ENCODE data around the gene GREB1L. TPM values are rescaled to one million over a fixed set of nuclear protein-coding genes. Genes with fewer than 3 reads are reported as not detected.
"Not testable (repeated sequence)": the region's sequence is repeated elsewhere in the genome, so short reads cannot be mapped to it uniquely, and the experiment has no call there.

The GREB1L gene
- total RNA-seq, 2 experiments from 2014 or later: not detected

GRCh38 chr18:21309248-21309647, 67.2 kb downstream of the GREB1L start:
- DNase-seq (no peak), ATAC-seq (no peak)
- Mint-ChIP-seq H3K27me3 (peaks cover 16% of the 10 kb centered on the region), H3K36me3 (ENCODE audit: low read depth) (no peaks in the 10 kb centered on the region), H3K4me1 (no peaks in the 10 kb centered on the region), H3K9me3 (ENCODE audit: low read depth) (no peaks in the 10 kb centered on the region), H3K27ac (no peak overlapping the region), H3K4me3 (no peak overlapping the region)
- POLR2A ChIA-PET: no interaction called here
- intact Hi-C loops (cut with DNase I, micrococcal nuclease): no loop called here
- CTCF ChIA-PET: no interaction called here

DNA sequence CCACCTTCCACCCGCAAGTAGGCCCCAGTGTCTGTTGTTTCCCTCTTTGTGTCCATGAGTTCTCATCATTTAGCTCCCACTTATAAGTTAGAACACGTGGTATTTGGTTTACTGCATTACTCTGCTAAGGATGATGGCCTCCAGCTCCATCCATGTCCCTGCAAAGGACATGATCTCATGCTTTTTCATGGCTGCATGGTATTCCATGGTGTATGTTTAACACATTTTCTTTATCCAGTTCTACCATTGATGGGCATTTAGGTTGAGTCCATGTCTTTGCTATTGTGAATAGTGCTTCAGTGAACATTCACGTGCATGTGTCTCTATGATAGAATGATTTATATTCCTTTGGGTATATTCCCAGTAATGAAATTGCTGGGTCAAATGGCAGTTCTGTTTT, 69.9 kb downstream of the GREB1L start:
- ATAC-seq; POLR2A ChIA-PET; H3K4me3 Mint-ChIP-seq; CTCF ChIA-PET; H3K27ac Mint-ChIP-seq; H3K4me1 Mint-ChIP-seq; intact Hi-C loops (cut with DNase I, micrococcal nuclease); DNase-seq; H3K36me3 Mint-ChIP-seq (ENCODE audit: low read depth); H3K9me3 Mint-ChIP-seq (ENCODE audit: low read depth): not testable (repeated sequence)
- peaks cover 10% of the 10 kb centered on the region for H3K27me3 Mint-ChIP-seq

DNA sequence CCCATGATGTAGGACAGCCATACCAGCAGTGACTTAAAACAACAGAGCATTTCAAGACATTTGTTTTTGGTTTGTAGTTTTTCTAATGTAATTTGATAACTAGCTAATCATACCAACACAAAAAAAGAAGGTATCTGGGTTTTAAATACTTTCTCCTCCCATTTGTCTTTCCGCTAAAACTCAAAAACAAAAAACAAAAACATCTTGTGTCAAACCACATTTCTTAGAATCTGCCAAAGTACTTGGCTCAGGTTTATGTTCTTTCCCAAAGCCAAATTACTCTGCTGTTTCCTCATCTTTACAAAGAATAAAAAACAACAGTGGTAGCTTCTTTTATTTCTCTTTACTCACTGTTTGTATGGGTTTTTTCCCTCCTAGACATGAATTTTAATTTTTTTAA, 71.5 kb downstream of the GREB1L start:
- H3K27ac Mint-ChIP-seq: no peak overlapping the region
- ATAC-seq: no peak
- CTCF ChIA-PET: interaction anchor here (0.8 kb wide), 1 partner anchor 26 kb away, joined by 3 read pairs; no protein-coding TSS in a partner anchor

GRCh38 chr18:21314724-21315123, 72.7 kb downstream of the GREB1L start:
- H3K4me3 Mint-ChIP-seq: no peak overlapping the region
- no peaks in the 10 kb centered on the region for H3K36me3 Mint-ChIP-seq (ENCODE audit: low read depth)
- CTCF ChIA-PET: no interaction called here
- POLR2A ChIA-PET: interaction anchor here (0.6 kb wide), 1 partner anchor 183 kb away, joined by 3 read pairs; no protein-coding TSS in a partner anchor
- DNase-seq: no peak
- no peaks in the 10 kb centered on the region for H3K9me3 Mint-ChIP-seq (ENCODE audit: low read depth)
- H3K27me3 Mint-ChIP-seq: peaks cover 4% of the 10 kb centered on the region
- no peak overlapping the region for H3K27ac Mint-ChIP-seq
- intact Hi-C loops (cut with DNase I, micrococcal nuclease): no loop called here
- ATAC-seq: no peak
- no peaks in the 10 kb centered on the region for H3K4me1 Mint-ChIP-seq

More for the DNA sequence above, 71.5 kb downstream of the GREB1L start:
- intact Hi-C loops (cut with DNase I, micrococcal nuclease): no loop called here
- Mint-ChIP-seq H3K4me1 (no peaks in the 10 kb centered on the region), H3K36me3 (ENCODE audit: low read depth) (no peaks in the 10 kb centered on the region), H3K27me3 (peaks cover 8% of the 10 kb centered on the region), H3K4me3 (no peak overlapping the region), H3K9me3 (ENCODE audit: low read depth) (no peaks in the 10 kb centered on the region)
- DNase-seq: no peak
- POLR2A ChIA-PET: no interaction called here

- H3K4me3 Mint-ChIP-seq; H3K9me3 Mint-ChIP-seq (ENCODE audit: low read depth); CTCF ChIA-PET; intact Hi-C loops (cut with DNase I, micrococcal nuclease); DNase-seq; POLR2A ChIA-PET; H3K4me1 Mint-ChIP-seq; ATAC-seq; H3K27me3 Mint-ChIP-seq; H3K36me3 Mint-ChIP-seq (ENCODE audit: low read depth); H3K27ac Mint-ChIP-seq: not testable (repeated sequence)
Measured at GRCh38 chr18:21315126-21315525, 73.1 kb downstream of the GREB1L start.

GRCh38 chr18:21315741-21316197, 73.7 kb downstream of the GREB1L start:
- CTCF ChIA-PET: no interaction called here

DNA sequence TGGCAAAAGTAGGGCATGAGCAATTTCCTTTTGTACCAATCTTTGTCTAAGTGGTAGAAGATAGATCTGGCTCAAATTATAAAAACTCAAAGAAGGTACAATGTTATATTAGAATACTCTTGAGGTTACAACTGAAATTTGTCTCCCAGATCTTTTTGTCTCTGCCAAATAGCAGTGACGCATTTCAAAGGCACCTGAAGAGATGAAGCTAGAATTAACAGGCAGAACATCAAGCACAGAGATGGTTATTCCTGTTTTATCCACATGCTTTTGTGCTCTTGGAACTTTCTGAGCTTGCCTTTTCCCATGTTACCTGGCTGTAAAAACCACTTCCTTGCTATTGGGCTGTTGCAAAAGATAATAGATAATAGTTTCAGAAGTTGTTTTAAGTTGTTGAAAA, 74.3 kb downstream of the GREB1L start:
- POLR2A ChIA-PET: no interaction called here
- no peak overlapping the region for H3K4me3 Mint-ChIP-seq
- no peak for ATAC-seq
- CTCF ChIA-PET: interaction anchor here (0.6 kb wide), 1 partner anchor 639 kb away, joined by 4 read pairs; no protein-coding TSS in a partner anchor
- no peaks in the 10 kb centered on the region for H3K4me1 Mint-ChIP-seq
- no peaks in the 10 kb centered on the region for H3K9me3 Mint-ChIP-seq (ENCODE audit: low read depth)
- intact Hi-C loops (cut with DNase I, micrococcal nuclease): no loop called here
- no peak overlapping the region for H3K27ac Mint-ChIP-seq
- no peaks in the 10 kb centered on the region for H3K36me3 Mint-ChIP-seq (ENCODE audit: low read depth)
- DNase-seq: no peak
- peaks cover 6% of the 10 kb centered on the region for H3K27me3 Mint-ChIP-seq

More at GRCh38 chr18:21315741-21316197, 73.7 kb downstream of the GREB1L start:
- POLR2A ChIA-PET: no interaction called here
- Mint-ChIP-seq H3K4me3 (no peak overlapping the region), H3K4me1 (no peaks in the 10 kb centered on the region), H3K27ac (no peak overlapping the region), H3K36me3 (ENCODE audit: low read depth) (no peaks in the 10 kb centered on the region), H3K9me3 (ENCODE audit: low read depth) (no peaks in the 10 kb centered on the region), H3K27me3 (peaks cover 6% of the 10 kb centered on the region)
- intact Hi-C loops (cut with DNase I, micrococcal nuclease): no loop called here
- DNase-seq (no peak), ATAC-seq (no peak)

- ChIA-PET CTCF (no interaction called here), POLR2A (no interaction called here)
- no peaks in the 10 kb centered on the region for H3K36me3 Mint-ChIP-seq (ENCODE audit: low read depth)
- no peak overlapping the region for H3K27ac Mint-ChIP-seq
- no peaks in the 10 kb centered on the region for H3K4me1 Mint-ChIP-seq
- intact Hi-C loops (cut with DNase I, micrococcal nuclease): no loop called here
- DNase-seq (no peak), ATAC-seq (no peak)
- H3K9me3 Mint-ChIP-seq (ENCODE audit: low read depth): no peaks in the 10 kb centered on the region
- H3K27me3 Mint-ChIP-seq: peaks cover 7% of the 10 kb centered on the region
- H3K4me3 Mint-ChIP-seq: no peak overlapping the region
Measured at GRCh38 chr18:21321711-21322110, 79.7 kb downstream of the GREB1L start.

- ChIA-PET CTCF (interaction anchor here (0.8 kb wide), 1 partner anchor 47 kb away, joined by 3 read pairs; no protein-coding TSS in a partner anchor), POLR2A (no interaction called here)
- Mint-ChIP-seq H3K4me3 (no peak overlapping the region), H3K27ac (no peak overlapping the region), H3K36me3 (ENCODE audit: low read depth) (no peaks in the 10 kb centered on the region), H3K27me3 (peaks cover 7% of the 10 kb centered on the region), H3K9me3 (ENCODE audit: low read depth) (no peaks in the 10 kb centered on the region), H3K4me1 (no peaks in the 10 kb centered on the region)
- no peak for ATAC-seq
- DNase-seq: no peak
- intact Hi-C loops (cut with DNase I, micrococcal nuclease): no loop called here
Measured at GRCh38 chr18:21327101-21327500, 85.1 kb downstream of the GREB1L start.

- Mint-ChIP-seq H3K27me3 (peaks cover 4% of the 10 kb centered on the region), H3K4me3 (no peak overlapping the region), H3K36me3 (ENCODE audit: low read depth) (no peaks in the 10 kb centered on the region), H3K4me1 (no peaks in the 10 kb centered on the region), H3K9me3 (ENCODE audit: low read depth) (no peaks in the 10 kb centered on the region), H3K27ac (no peak overlapping the region)
- ChIA-PET POLR2A (no interaction called here), CTCF (no interaction called here)
- no peak for ATAC-seq
- intact Hi-C loops (cut with DNase I, micrococcal nuclease): loop anchor here in 1 of 2 experiments (10.0 kb wide), 1 partner anchor 115 kb away; no protein-coding TSS in a partner anchor
- no peak for DNase-seq
Measured at GRCh38 chr18:21330122-21330701, 88.2 kb downstream of the GREB1L start.

DNA sequence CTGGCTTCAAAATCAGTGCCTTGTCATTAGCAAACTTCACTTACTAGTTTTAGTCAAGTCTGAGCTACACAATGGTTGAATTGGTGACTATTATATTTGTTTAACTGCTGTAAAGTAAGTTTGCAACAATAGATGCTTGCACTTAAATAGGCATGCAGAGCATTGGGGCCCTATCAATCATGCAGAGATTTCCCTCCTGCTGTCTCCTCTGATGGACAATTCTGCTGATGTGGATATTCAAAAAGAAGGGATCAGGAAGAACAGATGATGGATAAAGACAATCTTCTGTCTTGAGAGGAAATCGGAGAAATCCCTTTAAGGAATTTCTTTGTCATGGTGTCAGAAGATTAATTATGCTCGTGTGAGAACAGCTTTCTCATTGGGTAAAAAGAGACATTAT, 89.0 kb downstream of the GREB1L start:
- ChIA-PET CTCF (no interaction called here), POLR2A (no interaction called here)
- intact Hi-C loops (cut with DNase I, micrococcal nuclease): loop anchor here in 1 of 2 experiments (10.0 kb wide), 1 partner anchor 114 kb away; no protein-coding TSS in a partner anchor
- no peak overlapping the region for H3K27ac Mint-ChIP-seq
- H3K27me3 Mint-ChIP-seq: peaks cover 4% of the 10 kb centered on the region
- H3K9me3 Mint-ChIP-seq (ENCODE audit: low read depth): no peaks in the 10 kb centered on the region
- ATAC-seq (no peak), DNase-seq (no peak)
- H3K4me3 Mint-ChIP-seq: no peak overlapping the region
- H3K36me3 Mint-ChIP-seq (ENCODE audit: low read depth): no peaks in the 10 kb centered on the region
- no peaks in the 10 kb centered on the region for H3K4me1 Mint-ChIP-seq

GRCh38 chr18:21335927-21336488, 94.0 kb downstream of the GREB1L start:
- Mint-ChIP-seq H3K9me3 (ENCODE audit: low read depth) (no peaks in the 10 kb centered on the region), H3K4me1 (no peaks in the 10 kb centered on the region), H3K4me3 (no peak overlapping the region), H3K36me3 (ENCODE audit: low read depth) (no peaks in the 10 kb centered on the region), H3K27ac (no peak overlapping the region), H3K27me3 (peaks cover 3% of the 10 kb centered on the region)
- intact Hi-C loops (cut with DNase I, micrococcal nuclease): loop anchor here in 1 of 2 experiments (10.0 kb wide), 1 partner anchor 109 kb away; no protein-coding TSS in a partner anchor
- no peak for DNase-seq
- ChIA-PET POLR2A (no interaction called here), CTCF (interaction anchor here (0.6 kb wide), 1 partner anchor 155 kb away, joined by 4 read pairs; no protein-coding TSS in a partner anchor)
- ATAC-seq: no peak
